NT2/D1 (cell line): Measurements from ENCODE around the gene PAH.

Experiments used
- DNase-seq: peaks from one replicate; pipeline ENCODE4 v3.0.0-alpha.2; 2011; ENCODE audit warnings: low read depth, low spot score
- H3K27me3 ChIP-seq: 2 replicates; pipeline ENCODE4 v1.6.0; 2011; ENCODE audit warnings: mild to moderate bottlenecking; ENCODE audit not compliant: insufficient read length, insufficient read depth
- H3K36me3 ChIP-seq: 2 replicates; pipeline ENCODE4 v1.6.1; 2011; ENCODE audit warnings: mild to moderate bottlenecking, low read length, mixed read lengths; ENCODE audit not compliant: insufficient read depth, insufficient read length
- H3K4me1 ChIP-seq: 2 replicates; pipeline ENCODE4 v1.5.1; 2011; ENCODE audit not compliant: insufficient read depth, insufficient read length
- H3K4me3 ChIP-seq: 2 replicates; pipeline ENCODE4 v1.5.1; 2011; ENCODE audit warnings: low read depth; ENCODE audit not compliant: insufficient read length
- H3K9ac ChIP-seq: 2 replicates; pipeline ENCODE4 v1.6.0; 2011; ENCODE audit warnings: low read depth; ENCODE audit not compliant: insufficient read length
- H3K9me3 ChIP-seq: 2 replicates; pipeline ENCODE4 v1.5.1; 2011; ENCODE audit warnings: mild to moderate bottlenecking, low read length; ENCODE audit not compliant: insufficient read depth
- SUZ12 ChIP-seq: IDR thresholded peaks from 2 replicates; pipeline ENCODE4 v1.6.1; 2011; ENCODE audit not compliant: insufficient read length, insufficient read depth; ENCODE audit errors: extremely low read depth
- YY1 ChIP-seq: IDR thresholded peaks from 2 replicates; pipeline ENCODE4 v1.6.1; 2011; ENCODE audit not compliant: insufficient read length, insufficient read depth
- ZNF274 ChIP-seq: IDR thresholded peaks from 2 replicates; pipeline ENCODE4 v1.6.1; 2011; ENCODE audit warnings: mild to moderate bottlenecking, low read depth, low read length

Gene PAH

DNA sequence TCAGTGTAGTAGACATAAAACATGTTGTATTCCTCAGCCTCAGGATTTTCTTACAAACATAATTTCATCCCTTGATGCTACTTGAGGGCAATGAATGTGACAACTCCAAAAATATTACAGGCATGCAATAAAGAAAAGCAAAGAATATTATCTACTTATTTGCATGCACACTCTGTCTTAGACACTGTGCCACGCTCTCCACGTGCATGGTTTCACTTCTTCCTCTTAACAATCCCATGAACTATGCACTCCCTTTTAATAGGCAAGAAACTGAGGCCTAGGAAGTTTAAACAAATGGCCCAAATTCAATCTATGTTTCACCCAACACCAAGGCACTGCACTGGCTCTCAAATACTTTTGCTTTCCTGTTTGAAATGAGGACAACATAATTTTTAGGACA is 1.8 kb upstream of the PAH start:
- no peak overlapping the region for H3K9ac ChIP-seq
- H3K4me3 ChIP-seq = no peak overlapping the region
- H3K36me3 ChIP-seq = no peaks in the 10 kb centered on the region
- H3K9me3 ChIP-seq = no peaks in the 10 kb centered on the region
- H3K4me1 ChIP-seq = no peaks in the 10 kb centered on the region
- DNase-seq = no peak
- no peak for TF ChIP-seq YY1
- no peak for TF ChIP-seq SUZ12
- no peak for TF ChIP-seq ZNF274
- no peaks in the 10 kb centered on the region for H3K27me3 ChIP-seq

DNA sequence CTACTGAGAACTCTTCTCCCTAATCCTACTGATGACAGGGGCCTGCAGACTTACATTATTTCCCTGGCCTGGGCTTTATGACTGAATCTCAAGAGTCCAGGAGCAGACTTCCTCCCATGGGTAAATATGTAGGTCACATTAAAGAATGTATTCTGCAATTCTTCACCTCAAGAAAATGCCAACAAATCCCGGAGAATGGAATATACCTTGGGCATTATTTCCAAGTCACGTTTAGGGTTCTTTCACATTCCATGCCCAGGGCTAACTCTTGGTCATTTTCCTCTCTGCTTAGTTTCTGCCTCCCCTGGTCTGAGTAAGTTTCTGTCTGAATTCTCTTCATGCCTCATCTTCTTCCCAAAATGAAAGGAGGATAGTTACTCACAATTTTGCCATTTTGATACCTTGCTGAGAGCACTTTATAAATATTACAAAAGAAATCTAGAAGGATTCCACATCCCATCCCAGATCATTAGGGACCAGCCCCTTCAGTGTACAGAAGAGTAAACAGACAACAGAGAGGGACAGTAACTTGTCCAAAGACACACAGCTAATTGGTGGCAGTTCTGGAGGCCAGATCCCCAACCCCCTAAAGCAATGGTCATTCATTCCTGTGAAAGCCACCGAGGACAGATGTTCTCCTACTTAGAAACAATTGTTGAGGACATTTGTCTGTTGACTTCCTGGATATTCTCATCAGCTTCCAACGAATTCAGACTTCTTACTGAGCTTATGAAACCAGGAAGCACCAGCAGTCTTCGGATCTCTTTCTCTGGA is 605 bp downstream of the PAH start:
- no peak for DNase-seq
- TF ChIP-seq ZNF274 = no peak
- no peak for TF ChIP-seq SUZ12
- no peak for TF ChIP-seq YY1
- no peaks in the 10 kb centered on the region for H3K27me3 ChIP-seq
- H3K9me3 ChIP-seq = no peaks in the 10 kb centered on the region
- H3K4me3 ChIP-seq = peak overlapping the region; percentile 35
- no peaks in the 10 kb centered on the region for H3K4me1 ChIP-seq
- peak overlapping the region; percentile 23 for H3K9ac ChIP-seq
- H3K36me3 ChIP-seq = no peaks in the 10 kb centered on the region

DNA sequence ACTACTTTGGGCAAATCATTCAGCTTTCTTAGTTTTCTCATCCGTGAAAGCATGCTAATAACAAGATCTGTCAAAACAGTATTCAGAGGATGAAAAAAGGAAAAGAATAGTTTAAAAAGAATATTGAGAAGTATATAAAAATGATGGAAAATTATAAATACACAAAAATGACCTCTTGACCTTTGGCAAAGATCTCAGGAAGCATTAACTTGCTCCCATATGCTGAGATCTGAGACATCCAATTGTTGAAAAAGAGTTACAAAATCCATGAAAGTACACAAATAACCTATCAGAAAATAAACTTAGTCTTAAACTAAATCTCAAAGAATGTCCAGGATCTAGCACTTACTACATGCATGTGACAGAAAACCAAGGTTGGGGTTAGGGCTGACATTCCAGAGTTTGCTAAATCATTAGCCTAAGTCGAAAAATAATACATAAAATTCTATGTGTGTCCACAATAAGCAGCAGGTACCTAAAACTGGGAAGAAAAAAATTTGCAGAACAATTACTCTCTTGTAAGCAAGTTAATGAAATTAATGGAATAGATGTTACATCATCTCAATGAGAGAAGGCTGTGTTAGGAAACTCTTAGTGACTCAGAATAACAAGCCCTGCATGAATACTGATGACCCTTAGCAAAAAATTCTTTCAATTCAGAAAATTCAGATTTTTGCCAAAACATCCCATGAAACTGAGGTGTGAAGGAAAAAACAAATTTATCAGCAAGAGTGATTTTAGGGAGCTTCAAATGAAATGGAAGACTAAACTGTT is 3.4 kb downstream of the PAH start:
- Histone ChIP-seq H3K4me3 (no peak overlapping the region), H3K9ac (no peak overlapping the region), H3K4me1 (no peaks in the 10 kb centered on the region), H3K36me3 (no peaks in the 10 kb centered on the region), H3K9me3 (no peaks in the 10 kb centered on the region), H3K27me3 (no peaks in the 10 kb centered on the region)
- DNase-seq = no peak
- TF ChIP-seq YY1 (no peak), ZNF274 (no peak), SUZ12 (no peak)

DNA sequence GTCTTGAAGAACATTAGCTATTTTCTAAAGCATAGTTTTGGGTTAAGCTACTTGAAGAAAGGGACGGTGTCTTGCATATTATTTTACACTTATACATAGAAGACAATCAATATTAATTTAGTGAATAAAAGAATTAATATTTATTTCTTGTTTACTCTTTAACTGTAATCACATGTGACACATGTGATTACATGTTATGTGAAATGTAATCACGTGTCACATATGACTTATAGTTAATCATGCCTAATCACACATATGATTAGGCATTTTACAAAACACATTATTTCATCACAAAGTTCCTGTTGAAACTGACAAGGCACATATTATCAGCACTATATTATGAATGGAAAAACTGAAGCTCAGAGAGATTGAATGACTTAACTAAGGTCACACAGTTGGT is 4.8 kb downstream of the PAH start:
- Histone ChIP-seq H3K27me3 (no peaks in the 10 kb centered on the region), H3K9ac (no peak overlapping the region), H3K4me3 (no peak overlapping the region), H3K9me3 (no peaks in the 10 kb centered on the region), H3K4me1 (no peaks in the 10 kb centered on the region), H3K36me3 (no peaks in the 10 kb centered on the region)
- DNase-seq = no peak
- TF ChIP-seq ZNF274 (no peak), SUZ12 (no peak), YY1 (no peak)

DNA sequence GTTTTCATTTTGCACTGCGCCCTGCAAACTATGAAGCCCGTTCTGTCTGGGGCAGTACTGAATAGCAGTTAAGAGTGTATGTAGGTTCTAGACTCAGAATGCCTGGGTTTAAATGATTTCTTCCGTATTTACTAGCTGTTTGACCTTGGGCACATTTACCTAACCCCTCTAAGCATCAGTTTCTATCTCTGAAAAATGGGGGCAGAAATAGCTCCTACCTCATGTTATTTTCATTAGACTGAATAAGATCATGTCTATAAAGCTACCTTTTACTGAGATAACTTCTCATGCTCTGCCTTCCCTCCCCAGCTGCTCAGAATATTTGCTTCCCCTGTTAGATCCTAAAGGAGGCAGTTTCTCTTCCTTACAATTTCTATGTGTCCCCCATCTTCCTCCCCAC is 5.7 kb downstream of the PAH start:
- Histone ChIP-seq H3K4me1 (no peaks in the 10 kb centered on the region), H3K9me3 (no peaks in the 10 kb centered on the region), H3K27me3 (no peaks in the 10 kb centered on the region), H3K4me3 (no peak overlapping the region), H3K36me3 (no peaks in the 10 kb centered on the region), H3K9ac (no peak overlapping the region)
- DNase-seq = no peak
- TF ChIP-seq ZNF274 = no peak
- no peak for TF ChIP-seq YY1
- no peak for TF ChIP-seq SUZ12

DNA sequence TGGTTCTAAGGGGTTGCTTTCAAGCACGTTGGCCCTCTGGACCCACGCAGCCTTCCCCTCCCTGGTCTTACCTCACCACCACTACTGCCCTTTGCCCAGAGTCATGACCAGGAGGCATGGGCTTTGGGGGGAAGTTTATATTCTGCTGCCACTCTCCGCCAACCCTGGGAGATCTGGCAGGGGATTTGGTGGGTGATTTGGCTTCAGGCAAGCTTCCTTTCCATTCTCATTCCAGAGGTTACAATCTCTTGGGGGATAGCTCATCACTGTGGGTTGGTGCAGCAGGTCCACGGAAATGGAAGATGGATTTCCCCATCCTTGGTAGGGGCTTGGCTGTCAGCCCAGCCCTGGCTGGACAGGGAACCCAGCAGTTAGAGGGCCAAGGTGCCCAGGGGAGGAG is 6.3 kb downstream of the PAH start:
- Histone ChIP-seq H3K27me3 (no peaks in the 10 kb centered on the region), H3K9me3 (no peaks in the 10 kb centered on the region), H3K9ac (no peak overlapping the region), H3K4me3 (no peak overlapping the region), H3K4me1 (no peaks in the 10 kb centered on the region), H3K36me3 (no peaks in the 10 kb centered on the region)
- TF ChIP-seq SUZ12 (no peak), ZNF274 (no peak), YY1 (no peak)
- no peak for DNase-seq

DNA sequence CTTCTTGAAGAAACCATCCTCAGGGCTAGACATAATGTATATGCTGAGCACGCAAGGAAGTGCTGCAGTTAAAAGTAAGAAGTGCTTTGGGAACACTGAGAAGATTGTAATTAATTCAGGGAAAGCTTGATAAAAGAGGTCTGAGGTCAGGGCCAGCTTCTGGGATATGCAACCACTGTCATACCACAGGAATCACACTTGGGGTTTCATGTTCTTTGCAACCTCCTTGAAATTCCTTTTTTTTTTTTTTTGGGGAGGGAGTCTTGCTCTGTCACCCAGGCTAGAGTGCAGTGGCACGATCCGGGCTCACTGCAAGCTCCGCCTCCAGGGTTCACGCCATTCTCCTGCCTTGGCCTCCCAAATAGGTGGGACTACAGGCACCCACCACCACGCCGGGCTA is 6.9 kb downstream of the PAH start:
- DNase-seq = no peak
- H3K4me1 ChIP-seq = no peaks in the 10 kb centered on the region
- TF ChIP-seq ZNF274 (no peak), SUZ12 (no peak), YY1 (no peak)

More for the DNA sequence above, 6.9 kb downstream of the PAH start:
- Histone ChIP-seq H3K9ac (no peak overlapping the region), H3K36me3 (no peaks in the 10 kb centered on the region), H3K9me3 (no peaks in the 10 kb centered on the region), H3K4me3 (no peak overlapping the region), H3K27me3 (no peaks in the 10 kb centered on the region)
